ENCODE measurements around the gene SLC35F4.

Gene SLC35F4

DNA sequence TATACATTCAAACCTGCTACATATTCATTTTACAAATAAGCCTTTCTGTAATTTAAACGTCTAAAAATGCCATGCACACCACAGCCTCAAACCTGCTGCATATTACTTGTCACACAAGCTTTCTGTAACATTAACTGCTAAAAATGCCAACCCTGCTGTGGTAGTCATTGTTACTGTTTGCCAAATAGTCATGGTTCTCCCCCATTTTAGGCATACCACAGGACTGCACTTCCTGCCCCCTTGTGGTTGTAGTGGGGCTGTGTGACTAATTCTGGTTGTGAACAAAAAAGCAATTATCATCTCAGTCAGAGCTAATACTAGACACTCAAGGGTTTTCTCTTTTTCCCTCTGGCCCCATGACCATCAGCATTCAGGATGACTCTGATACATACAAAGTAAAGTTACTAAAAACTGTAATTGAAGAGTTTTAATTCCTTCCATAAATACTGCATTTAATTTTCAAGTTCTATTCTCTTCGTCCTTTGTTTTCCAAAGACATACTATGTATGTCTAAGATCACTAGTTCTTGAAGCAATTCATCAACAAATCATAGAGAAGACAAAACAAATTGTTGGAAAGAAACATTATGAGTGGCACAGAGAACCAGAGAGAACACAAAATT is 5.7 kb upstream of the SLC35F4 start:
- no peaks in the 10 kb centered on the region for H3K4me1 ChIP-seq (ENCODE audit: control insufficient read depth in 1 of 2, insufficient read depth in 1 of 2, low read depth in 1 of 2, low read length in 1 of 2)
- no peaks in the 10 kb centered on the region for H3K36me3 ChIP-seq
- no peak overlapping the region for H3K4me3 ChIP-seq (ENCODE audit: low read depth in 1 of 2, low read length in 1 of 2)
- TF ChIP-seq, protein P1, sequence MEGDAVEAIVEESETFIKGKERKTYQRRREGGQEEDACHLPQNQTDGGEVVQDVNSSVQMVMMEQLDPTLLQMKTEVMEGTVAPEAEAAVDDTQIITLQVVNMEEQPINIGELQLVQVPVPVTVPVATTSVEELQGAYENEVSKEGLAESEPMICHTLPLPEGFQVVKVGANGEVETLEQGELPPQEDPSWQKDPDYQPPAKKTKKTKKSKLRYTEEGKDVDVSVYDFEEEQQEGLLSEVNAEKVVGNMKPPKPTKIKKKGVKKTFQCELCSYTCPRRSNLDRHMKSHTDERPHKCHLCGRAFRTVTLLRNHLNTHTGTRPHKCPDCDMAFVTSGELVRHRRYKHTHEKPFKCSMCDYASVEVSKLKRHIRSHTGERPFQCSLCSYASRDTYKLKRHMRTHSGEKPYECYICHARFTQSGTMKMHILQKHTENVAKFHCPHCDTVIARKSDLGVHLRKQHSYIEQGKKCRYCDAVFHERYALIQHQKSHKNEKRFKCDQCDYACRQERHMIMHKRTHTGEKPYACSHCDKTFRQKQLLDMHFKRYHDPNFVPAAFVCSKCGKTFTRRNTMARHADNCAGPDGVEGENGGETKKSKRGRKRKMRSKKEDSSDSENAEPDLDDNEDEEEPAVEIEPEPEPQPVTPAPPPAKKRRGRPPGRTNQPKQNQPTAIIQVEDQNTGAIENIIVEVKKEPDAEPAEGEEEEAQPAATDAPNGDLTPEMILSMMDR (IDR thresholded peaks at IDR 0.05), result no peak
- H3K9me3 ChIP-seq, result no peaks in the 10 kb centered on the region
- H3K27ac ChIP-seq, result no peak overlapping the region
- peaks cover 22% of the 10 kb centered on the region for H3K27me3 ChIP-seq

DNA sequence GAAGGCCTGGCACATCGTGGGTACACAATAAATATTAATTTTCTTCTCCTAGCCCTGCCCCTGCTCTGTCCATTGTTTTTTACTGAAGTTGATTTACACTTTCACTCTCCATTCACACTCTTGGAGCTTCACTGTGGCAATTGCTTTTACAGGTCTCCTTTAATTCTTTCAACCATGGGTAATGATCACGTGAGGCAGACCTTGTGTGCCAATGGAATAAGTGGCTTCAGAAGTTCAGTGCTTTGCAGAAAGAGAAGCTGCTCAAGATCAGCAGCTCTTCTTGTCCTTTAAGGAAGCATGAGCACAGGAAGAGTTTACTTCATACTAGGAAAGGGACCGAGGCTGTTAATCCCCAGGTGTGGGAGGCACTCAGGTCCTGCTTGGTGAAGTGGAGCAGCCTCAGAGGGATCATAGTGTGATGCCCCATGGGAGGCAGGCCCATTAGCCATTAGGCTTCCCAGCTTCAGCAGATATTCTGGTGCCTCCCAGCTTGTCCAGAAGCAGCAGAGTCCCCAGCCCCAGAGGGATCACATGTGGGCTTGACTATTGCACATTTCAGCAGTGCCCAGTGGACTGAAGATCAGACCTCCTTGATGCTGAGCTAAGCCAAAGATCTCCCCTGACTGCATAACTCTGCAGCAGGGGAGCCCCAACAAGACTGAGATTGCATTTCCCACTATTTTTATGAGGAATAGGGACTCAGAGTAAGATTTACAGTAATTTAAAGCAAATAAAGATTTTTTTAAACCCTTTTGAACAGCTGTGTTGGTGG is 5.0 kb upstream of the SLC35F4 start:
- H3K36me3 ChIP-seq, result no peaks in the 10 kb centered on the region
- no peaks in the 10 kb centered on the region for H3K4me1 ChIP-seq (ENCODE audit: control insufficient read depth in 1 of 2, insufficient read depth in 1 of 2, low read depth in 1 of 2, low read length in 1 of 2)
- no peak overlapping the region for H3K4me3 ChIP-seq (ENCODE audit: low read depth in 1 of 2, low read length in 1 of 2)
- TF ChIP-seq, protein P1 (IDR thresholded peaks at IDR 0.05), result no peak
- H3K27me3 ChIP-seq, result peaks cover 29% of the 10 kb centered on the region
- H3K27ac ChIP-seq, result no peak overlapping the region
- H3K9me3 ChIP-seq, result no peaks in the 10 kb centered on the region

DNA sequence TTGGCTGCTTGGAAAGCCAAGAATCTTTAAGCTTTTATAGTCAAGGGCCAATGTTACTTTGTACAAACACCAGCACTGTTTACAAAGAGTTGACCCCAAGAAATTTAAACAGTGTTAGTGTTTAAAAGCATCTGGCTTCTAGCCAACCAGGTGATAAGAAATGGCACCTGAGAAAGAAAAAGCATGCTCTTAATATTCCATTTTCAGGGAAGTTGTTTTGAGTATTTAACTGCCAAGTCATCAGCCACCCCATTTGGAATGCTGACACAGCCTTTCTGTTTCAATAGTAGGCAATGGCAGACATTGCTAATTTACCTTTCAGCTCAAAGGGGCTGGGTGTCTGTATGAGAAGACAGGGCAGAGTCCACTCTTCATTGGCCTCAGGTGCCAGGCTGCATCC is 3.7 kb upstream of the SLC35F4 start:
- Histone ChIP-seq H3K27me3 (peaks cover 42% of the 10 kb centered on the region), H3K27ac (no peak overlapping the region)

DNA sequence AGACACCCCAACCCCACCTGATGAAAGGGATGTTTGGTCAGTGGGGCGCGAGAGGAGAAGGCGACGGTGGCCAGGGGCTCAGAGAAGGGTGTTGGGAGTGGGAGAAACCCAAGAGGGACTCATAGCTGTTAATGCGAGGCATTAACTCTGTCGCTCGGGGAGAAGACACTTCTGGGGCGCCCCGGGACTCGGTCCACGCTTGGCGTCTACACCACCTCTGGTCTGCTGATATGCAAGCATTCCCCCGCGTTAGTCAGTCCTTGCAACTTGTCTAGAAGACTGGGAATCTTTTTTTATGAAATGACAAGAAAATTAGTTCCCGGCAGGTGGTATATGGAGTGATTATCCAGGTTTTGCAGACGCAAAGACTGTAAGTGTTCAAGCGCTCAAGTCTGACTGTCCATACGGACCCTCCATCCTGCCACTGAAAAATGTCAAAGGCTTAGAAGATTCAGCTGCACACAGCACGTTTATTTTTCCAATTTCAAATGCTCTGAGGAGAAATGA is 360 bp upstream of the SLC35F4 start:
- H3K4me3 ChIP-seq (ENCODE audit: low read depth in 1 of 2, low read length in 1 of 2), result no peak overlapping the region
- H3K27me3 ChIP-seq, result peaks cover 63% of the 10 kb centered on the region
- TF ChIP-seq, protein P1 (IDR thresholded peaks at IDR 0.05), result no peak
- H3K9me3 ChIP-seq, result no peaks in the 10 kb centered on the region
- no peaks in the 10 kb centered on the region for H3K4me1 ChIP-seq (ENCODE audit: control insufficient read depth in 1 of 2, insufficient read depth in 1 of 2, low read depth in 1 of 2, low read length in 1 of 2)
- no peaks in the 10 kb centered on the region for H3K36me3 ChIP-seq
- no peak overlapping the region for H3K27ac ChIP-seq

More for the DNA sequence above, 3.7 kb upstream of the SLC35F4 start:
- no peaks in the 10 kb centered on the region for H3K9me3 ChIP-seq
- no peak overlapping the region for H3K4me3 ChIP-seq (ENCODE audit: low read depth in 1 of 2, low read length in 1 of 2)
- no peaks in the 10 kb centered on the region for H3K36me3 ChIP-seq
- TF ChIP-seq, protein P1 (IDR thresholded peaks at IDR 0.05), result no peak
- no peaks in the 10 kb centered on the region for H3K4me1 ChIP-seq (ENCODE audit: control insufficient read depth in 1 of 2, insufficient read depth in 1 of 2, low read depth in 1 of 2, low read length in 1 of 2)

DNA sequence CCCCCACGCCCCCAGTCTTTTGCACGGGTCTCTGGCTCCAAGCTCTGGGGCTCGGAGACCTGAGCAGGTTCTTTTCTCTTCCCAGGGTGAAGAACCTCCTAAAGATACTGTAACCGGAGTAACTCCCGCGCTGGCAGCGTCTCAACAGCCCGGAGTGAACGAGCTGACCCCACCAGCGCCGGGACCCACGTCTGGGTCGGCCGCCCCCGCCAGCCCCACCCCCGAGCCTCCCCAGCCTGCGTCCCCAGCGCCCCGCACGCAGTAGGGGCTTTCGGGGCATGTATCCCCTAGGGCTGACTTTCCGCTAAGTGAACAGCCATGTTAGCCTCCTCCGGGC is 858 bp downstream of the SLC35F4 start:
- TF ChIP-seq, protein P1 (IDR thresholded peaks at IDR 0.05), result no peak
- Histone ChIP-seq H3K4me3 (ENCODE audit: low read depth in 1 of 2, low read length in 1 of 2) (no peak overlapping the region), H3K36me3 (no peaks in the 10 kb centered on the region), H3K4me1 (ENCODE audit: control insufficient read depth in 1 of 2, insufficient read depth in 1 of 2, low read depth in 1 of 2, low read length in 1 of 2) (no peaks in the 10 kb centered on the region), H3K27ac (no peak overlapping the region), H3K9me3 (no peaks in the 10 kb centered on the region), H3K27me3 (peaks cover 63% of the 10 kb centered on the region)

All from neutrophil (primary cell).